ENCODE data around the gene DHX29. TPM values are rescaled to one million over a fixed set of nuclear protein-coding genes. Genes with fewer than 3 reads are reported as not detected.
A peak's percentile ranks its signal among the peaks of the same experiment; 100 is the strongest.

Gene DHX29
- total RNA-seq, 2 experiments from 2014 or later = 11.6 to 13.7 TPM

DNA sequence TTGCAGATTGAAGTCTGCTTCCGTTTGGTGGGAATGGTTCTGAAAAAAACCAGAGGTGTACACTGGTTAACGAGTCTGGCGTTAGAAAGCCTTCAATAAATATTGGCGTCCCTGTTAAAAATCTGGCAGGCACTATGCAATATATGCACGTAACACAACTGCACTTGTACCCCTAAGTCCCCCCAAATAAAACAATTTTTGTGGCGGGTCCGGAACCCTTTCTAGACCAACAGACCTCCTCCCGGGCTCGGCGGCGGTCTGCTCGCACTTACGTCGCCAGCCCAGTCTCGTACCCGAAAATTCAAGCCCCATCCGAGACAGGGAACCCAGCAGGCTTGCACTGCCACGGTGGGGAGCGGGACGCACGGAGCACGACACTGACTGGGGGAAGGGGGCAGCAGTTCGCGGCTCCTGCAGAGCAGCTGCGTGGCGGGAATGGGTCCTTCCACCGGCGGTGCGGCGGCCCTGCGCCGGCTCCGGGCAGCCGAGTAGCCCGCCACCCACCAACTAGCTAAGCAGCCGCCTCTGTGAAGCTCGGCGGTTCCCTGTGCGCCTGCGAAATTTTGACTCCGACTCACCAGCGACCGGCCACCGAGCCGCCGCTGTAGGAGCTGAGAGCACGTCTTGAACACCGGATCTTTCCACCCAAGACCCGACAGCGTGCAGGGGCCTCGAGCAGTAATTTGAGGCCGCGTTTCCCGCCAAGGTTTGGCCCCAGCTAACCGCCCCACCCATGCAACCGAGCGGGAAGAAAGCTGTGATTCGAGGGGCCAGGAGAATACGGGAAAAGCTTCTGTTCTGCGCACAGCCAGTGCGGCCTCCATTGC is 84.3 kb downstream of the DHX29 start:
- Mint-ChIP-seq H3K27me3 (peaks cover 77% of the 10 kb centered on the region), H3K9me3 (no peaks in the 10 kb centered on the region), H3K4me1 (ENCODE audit: low read depth) (peaks cover 34% of the 10 kb centered on the region), H3K36me3 (ENCODE audit: low read depth) (peaks cover 2% of the 10 kb centered on the region), H3K27ac (no peak overlapping the region), H3K4me3 (peak overlapping the region; percentile 24)
- ATAC-seq = no peak
- peak; percentile 32 for DNase-seq
- ChIA-PET POLR2A (interaction anchor here (1.6 kb wide), 1 partner anchor 11 kb away, joined by 6 read pairs; no protein-coding TSS in a partner anchor), CTCF (interaction anchor here (1.2 to 9.6 kb wide), 4 partner anchors 9 to 63 kb away, joined by 3 to 51 read pairs (median 4); partner anchors contain the start of gene GPX8)
- intact Hi-C loops (cut with micrococcal nuclease) = no loop called here
- TF ChIP-seq, protein P1, sequence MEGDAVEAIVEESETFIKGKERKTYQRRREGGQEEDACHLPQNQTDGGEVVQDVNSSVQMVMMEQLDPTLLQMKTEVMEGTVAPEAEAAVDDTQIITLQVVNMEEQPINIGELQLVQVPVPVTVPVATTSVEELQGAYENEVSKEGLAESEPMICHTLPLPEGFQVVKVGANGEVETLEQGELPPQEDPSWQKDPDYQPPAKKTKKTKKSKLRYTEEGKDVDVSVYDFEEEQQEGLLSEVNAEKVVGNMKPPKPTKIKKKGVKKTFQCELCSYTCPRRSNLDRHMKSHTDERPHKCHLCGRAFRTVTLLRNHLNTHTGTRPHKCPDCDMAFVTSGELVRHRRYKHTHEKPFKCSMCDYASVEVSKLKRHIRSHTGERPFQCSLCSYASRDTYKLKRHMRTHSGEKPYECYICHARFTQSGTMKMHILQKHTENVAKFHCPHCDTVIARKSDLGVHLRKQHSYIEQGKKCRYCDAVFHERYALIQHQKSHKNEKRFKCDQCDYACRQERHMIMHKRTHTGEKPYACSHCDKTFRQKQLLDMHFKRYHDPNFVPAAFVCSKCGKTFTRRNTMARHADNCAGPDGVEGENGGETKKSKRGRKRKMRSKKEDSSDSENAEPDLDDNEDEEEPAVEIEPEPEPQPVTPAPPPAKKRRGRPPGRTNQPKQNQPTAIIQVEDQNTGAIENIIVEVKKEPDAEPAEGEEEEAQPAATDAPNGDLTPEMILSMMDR (IDR thresholded peaks at IDR 0.05) = no peak

DNA sequence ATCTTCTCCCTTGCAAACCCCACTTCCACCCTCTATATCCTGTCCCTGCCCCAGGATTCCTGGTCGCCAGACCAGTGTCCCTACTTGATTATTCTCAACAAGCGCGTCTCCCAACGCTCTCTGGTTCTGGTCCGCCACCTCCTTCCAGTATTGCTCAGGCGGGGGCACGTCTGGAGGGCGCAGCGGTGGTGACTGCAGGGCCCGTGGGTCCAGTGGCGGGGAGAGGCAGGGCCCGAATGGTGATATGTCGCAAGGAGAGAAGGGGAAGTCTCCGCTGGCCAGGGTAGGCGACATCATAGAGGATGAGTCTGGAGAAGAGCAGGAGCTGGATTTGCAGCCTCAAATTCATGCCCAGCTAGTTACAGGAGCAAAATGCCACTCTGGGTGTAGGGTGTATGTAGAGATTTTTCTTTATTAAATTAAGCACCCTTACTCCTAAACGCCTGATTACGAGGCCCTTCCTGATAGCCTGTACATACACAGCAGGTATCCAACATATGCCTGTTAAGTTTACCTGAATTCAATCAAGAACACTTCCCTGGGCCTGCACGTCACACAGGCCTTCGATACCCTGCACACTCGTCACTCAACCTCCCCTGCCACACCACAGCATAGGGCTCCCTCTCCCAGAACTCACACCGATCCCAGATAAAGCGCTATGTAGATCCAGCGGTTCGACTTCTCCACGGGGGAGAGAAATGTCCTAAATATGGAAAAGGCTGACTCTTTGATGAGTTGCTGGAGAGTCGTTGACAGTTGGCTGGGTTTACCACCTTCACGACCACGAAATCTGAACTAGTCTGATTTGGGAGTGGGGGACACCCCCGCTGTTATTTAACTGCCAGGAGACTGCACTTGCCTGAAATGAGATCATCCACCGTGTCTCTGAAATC is 85.2 kb downstream of the DHX29 start:
- CTCF ChIA-PET = interaction anchor here (1.7 to 2.0 kb wide), 2 partner anchors 10 to 51 kb away, joined by 7 to 9 read pairs; no protein-coding TSS in a partner anchor
- TF ChIP-seq, protein P1 (IDR thresholded peaks at IDR 0.05) = no peak
- POLR2A ChIA-PET = no interaction called here
- Mint-ChIP-seq H3K27ac (no peak overlapping the region), H3K4me1 (ENCODE audit: low read depth) (peaks cover 27% of the 10 kb centered on the region), H3K4me3 (peak overlapping the region; percentile 24), H3K9me3 (no peaks in the 10 kb centered on the region), H3K36me3 (ENCODE audit: low read depth) (peaks cover 2% of the 10 kb centered on the region), H3K27me3 (peaks cover 71% of the 10 kb centered on the region)
- ATAC-seq = no peak
- intact Hi-C loops (cut with micrococcal nuclease) = no loop called here
- no peak for DNase-seq

DNA sequence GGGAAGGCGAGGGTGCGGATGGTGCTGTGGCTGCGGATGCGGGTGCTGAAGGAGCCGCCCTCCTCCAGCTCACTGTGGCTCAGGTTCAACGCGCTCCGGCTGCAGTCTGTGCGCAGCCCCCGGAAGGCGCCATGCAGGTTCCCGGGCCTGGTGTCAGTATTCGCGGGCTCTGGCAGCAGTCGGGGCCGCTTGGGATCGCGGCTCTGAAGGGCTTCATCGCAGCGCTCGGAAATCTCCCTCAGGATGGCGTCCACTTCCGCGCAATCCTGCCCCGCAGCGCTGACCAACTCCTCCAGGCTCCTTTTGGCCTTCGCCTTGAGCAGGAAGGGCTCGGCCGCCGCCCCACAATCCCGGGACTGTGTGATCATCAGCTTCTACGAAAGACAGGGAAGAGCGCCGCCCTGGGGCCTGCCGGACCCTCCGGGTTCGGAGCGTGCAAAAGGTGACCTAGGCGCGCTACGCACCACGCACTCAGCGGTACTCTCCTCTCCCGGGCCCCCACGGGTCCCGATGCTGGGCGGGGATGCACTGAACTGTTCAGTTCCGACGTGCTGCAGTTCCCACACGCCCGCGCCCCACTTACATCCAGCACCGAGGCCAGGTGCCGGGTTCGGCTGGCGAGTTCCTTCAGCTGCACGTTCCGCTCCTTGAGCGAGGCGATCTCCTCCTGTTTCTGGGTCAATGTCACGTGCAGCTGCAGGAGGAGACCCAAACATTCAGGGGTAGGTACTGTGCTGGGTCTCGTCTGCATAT is 86.9 kb downstream of the DHX29 start:
- Mint-ChIP-seq H3K27ac (no peak overlapping the region), H3K27me3 (peaks cover 66% of the 10 kb centered on the region), H3K9me3 (no peaks in the 10 kb centered on the region), H3K36me3 (ENCODE audit: low read depth) (peaks cover 2% of the 10 kb centered on the region), H3K4me1 (ENCODE audit: low read depth) (peaks cover 25% of the 10 kb centered on the region), H3K4me3 (peak overlapping the region; percentile 63)
- ATAC-seq (peak; percentile 46), DNase-seq (peak; percentile 36)
- intact Hi-C loops (cut with micrococcal nuclease) = no loop called here
- TF ChIP-seq, protein P1 (IDR thresholded peaks at IDR 0.05) = no peak
- POLR2A ChIA-PET = no interaction called here
- CTCF ChIA-PET = interaction anchor here (1.3 to 2.0 kb wide), 6 partner anchors 8 to 471 kb away, joined by 3 to 9 read pairs (median 5); no protein-coding TSS in a partner anchor

DNA sequence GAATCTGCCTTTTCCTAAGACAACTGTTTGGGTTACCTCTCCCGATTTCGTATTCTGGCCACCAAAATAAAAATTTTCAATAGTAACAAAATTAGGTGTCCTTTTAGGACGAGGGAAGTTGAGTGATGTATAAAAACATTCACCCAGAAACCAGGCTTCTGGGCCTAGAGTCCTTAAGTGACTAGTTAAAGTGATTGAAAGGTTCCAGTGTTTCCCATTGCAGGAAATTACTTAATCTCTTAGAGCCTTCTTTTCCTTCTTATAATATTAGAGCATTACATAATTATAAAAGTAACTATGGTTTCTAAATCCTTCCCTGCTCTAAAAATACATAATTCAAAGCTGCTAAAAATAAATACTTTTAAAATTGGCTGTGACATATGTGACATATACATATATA is 87.7 kb downstream of the DHX29 start:
- H3K27ac Mint-ChIP-seq = no peak overlapping the region
- intact Hi-C loops (cut with micrococcal nuclease) = no loop called here
- DNase-seq (no peak), ATAC-seq (no peak)
- TF ChIP-seq, protein P1 (IDR thresholded peaks at IDR 0.05) = no peak
- H3K36me3 Mint-ChIP-seq (ENCODE audit: low read depth) = peaks cover 2% of the 10 kb centered on the region
- no peak overlapping the region for H3K4me3 Mint-ChIP-seq
- peaks cover 57% of the 10 kb centered on the region for H3K27me3 Mint-ChIP-seq
- ChIA-PET POLR2A (no interaction called here), CTCF (interaction anchor here (1.3 to 1.8 kb wide), 3 partner anchors 9 to 43 kb away, joined by 3 to 5 read pairs (median 5); no protein-coding TSS in a partner anchor)
- peaks cover 25% of the 10 kb centered on the region for H3K4me1 Mint-ChIP-seq (ENCODE audit: low read depth)
- no peaks in the 10 kb centered on the region for H3K9me3 Mint-ChIP-seq
